Measurements from ENCODE around the gene JMJD1C.

JMJD1C gene

DNA sequence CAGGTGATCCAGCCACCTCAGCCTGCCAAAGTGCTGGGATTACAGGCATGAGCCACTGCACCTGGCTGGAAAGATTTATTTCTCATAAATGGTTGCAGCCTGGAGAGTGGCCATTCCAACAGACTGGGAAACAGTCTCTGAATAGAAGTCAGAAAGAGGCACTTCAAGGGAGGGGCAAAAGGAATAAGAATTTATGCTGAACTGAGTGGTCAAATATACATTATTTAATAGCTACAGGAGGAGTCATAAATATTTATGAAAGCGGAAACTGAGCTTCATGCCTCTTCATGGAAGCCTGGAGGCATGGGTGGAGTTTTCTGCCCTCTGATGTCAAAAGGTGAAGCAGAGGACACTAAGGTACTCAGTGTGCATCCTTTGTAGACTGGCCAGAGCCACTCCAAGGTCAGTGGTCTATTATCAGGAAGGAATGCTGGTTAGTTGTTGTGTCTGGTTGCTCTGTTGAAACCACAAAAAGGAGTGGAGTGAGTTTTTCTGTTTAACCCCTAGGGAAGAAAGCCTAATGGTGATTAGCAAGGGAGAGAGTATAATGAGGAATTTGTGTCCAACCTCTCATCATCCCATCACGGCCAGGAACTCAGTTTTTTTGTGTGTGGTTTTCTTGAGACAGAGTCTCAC is 341.9 kb downstream of the JMJD1C start:
- no peak for DNase-seq (ENCODE audit: low read depth)

DNA sequence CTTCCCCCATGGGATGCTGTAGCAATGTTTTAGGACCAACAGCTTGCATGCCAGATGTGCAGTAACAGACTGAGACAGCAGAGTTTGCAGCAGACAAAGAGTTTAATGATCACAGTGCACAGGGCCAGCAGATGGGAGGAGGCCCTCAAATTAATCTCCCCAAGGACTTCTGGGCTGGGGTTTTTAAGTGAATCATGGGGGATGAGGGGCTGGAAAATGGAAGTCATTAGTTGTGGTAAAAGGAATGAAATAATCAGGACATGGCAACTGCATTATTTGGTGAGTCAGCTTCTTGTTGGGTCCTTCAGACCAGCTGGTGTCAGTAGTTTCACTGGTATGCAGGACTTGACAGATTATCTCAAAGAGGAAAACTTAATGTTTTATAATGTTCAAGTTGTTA is 345.2 kb downstream of the JMJD1C start:
- DNase-seq (ENCODE audit: low read depth), result no peak

DNA sequence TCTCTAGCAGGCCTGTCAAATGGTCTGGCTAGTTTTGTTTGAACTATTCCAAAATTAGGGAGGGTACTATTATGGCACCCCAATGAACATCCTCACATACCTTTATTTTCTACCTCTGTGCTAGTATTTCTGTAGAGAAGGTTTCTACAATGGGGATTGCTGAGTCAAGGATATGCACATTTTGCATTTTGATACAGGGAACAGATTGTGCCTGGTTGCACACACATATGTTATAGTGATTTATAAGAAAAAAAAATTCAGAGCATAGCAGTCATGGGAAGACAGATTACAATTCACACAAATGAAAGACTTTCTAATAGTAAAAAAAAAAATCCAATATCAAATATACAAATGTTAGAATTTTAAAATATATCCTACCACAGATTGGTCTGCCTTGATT is 346.7 kb downstream of the JMJD1C start:
- no peak for DNase-seq (ENCODE audit: low read depth)
